Natural killer cell (primary cell): ENCODE measurements around the gene MFAP4. TPM values are rescaled to one million over a fixed set of nuclear protein-coding genes. Genes with fewer than 3 reads are reported as not detected.

Source experiments
- ATAC-seq, 3 donors: fragments of 150-1000 bp in 2 of 3; fragments of 200-7000 bp in 1 of 3; cut with Tn5 transposase; 1 replicate in 1 of 3; 2 replicates in 2 of 3; pipeline ENCODE4 v1.10.0; 2021; ENCODE audit warnings: mild to moderate bottlenecking in 2 of 3, moderate library complexity in 2 of 3
- DNase-seq, 2 donors: peaks; one replicate each; pipeline versions ENCODE4 v3.0.0 to v3.0.0-alpha.2; 2013 to 2021; ENCODE audit warnings: mixed read lengths in 1 of 2
- H3K27ac ChIP-seq: one replicate; pipeline ENCODE4 v1.5.1; 2013; ENCODE audit warnings: mild to moderate bottlenecking, low read length
- H3K27me3 ChIP-seq: one replicate; pipeline ENCODE4 v1.6.1; 2013; ENCODE audit warnings: low read length; ENCODE audit not compliant: control insufficient read depth, insufficient read depth
- H3K36me3 ChIP-seq: one replicate; pipeline ENCODE4 v1.6.1; 2013; ENCODE audit warnings: low read length; ENCODE audit not compliant: control insufficient read depth, insufficient read depth
- H3K4me1 ChIP-seq: one replicate; pipeline ENCODE4 v1.6.1; 2013; ENCODE audit warnings: low read length; ENCODE audit not compliant: control insufficient read depth, insufficient read depth
- H3K4me3 ChIP-seq: one replicate; pipeline ENCODE4 v1.5.1; 2013; ENCODE audit warnings: low read length
- H3K9me3 ChIP-seq: one replicate; pipeline ENCODE4 v1.6.1; 2013; ENCODE audit warnings: low read length; ENCODE audit not compliant: control insufficient read depth, insufficient read depth
- H3K27ac Mint-ChIP-seq, 2 donors: one replicate each; pipeline ENCODE4 v1.8.0; 2022; ENCODE audit warnings: mild to moderate bottlenecking in 2 of 2, mixed read lengths in 2 of 2, moderate library complexity in 1 of 2
- H3K27me3 Mint-ChIP-seq, 2 donors: one replicate each; pipeline ENCODE4 v1.8.0; 2022; ENCODE audit warnings: low read depth in 2 of 2, mixed read lengths in 2 of 2
- H3K36me3 Mint-ChIP-seq: one replicate; pipeline ENCODE4 v1.8.0; 2022; ENCODE audit warnings: mixed read lengths
- H3K4me1 Mint-ChIP-seq, 2 donors: one replicate each; pipeline ENCODE4 v1.8.0; 2022; ENCODE audit warnings: mixed read lengths in 2 of 2
- H3K4me3 Mint-ChIP-seq: one replicate; pipeline ENCODE4 v1.8.0; 2022; ENCODE audit warnings: mild to moderate bottlenecking, moderate library complexity, mixed read lengths
- H3K9me3 Mint-ChIP-seq, 2 donors: one replicate each; pipeline ENCODE4 v1.8.0; 2022; ENCODE audit warnings: mixed read lengths in 2 of 2
- WGBS: methylation state at CpG from one replicate; pipeline ENCODE4 v1.1.7; 2013; ENCODE audit warnings: missing lambda C conversion rate; ENCODE audit not compliant: insufficient coverage; 5-methylcytosine and 5-hydroxymethylcytosine counted together
- intact Hi-C: fragments of 100-400 bp; cut with micrococcal nuclease; formaldehyde crosslinking; loops from one replicate; pipeline ENCODE4 v1.14.2; 2022
- total RNA-seq, 4 donors: library from RNA; stranded (reverse); fragments of 120-200 nt in 1 of 4; gene quantifications; one replicate each; pipeline versions ENCODE4 v1.2.3 to v1.2.4, GENCODE V29; 2013 to 2022
- TF ChIP-seq, protein P1 (sequence below): fragments of 200-600 bp; IDR thresholded peaks from one replicate; pipeline ENCODE4 v1.8.0; 2022; ENCODE audit warnings: antibody characterized with exemption

The MFAP4 gene
- total RNA-seq, 3 donors from 2014 or later (not counting 1 experiment from before 2014, with no cell fraction given) = not detected

DNA sequence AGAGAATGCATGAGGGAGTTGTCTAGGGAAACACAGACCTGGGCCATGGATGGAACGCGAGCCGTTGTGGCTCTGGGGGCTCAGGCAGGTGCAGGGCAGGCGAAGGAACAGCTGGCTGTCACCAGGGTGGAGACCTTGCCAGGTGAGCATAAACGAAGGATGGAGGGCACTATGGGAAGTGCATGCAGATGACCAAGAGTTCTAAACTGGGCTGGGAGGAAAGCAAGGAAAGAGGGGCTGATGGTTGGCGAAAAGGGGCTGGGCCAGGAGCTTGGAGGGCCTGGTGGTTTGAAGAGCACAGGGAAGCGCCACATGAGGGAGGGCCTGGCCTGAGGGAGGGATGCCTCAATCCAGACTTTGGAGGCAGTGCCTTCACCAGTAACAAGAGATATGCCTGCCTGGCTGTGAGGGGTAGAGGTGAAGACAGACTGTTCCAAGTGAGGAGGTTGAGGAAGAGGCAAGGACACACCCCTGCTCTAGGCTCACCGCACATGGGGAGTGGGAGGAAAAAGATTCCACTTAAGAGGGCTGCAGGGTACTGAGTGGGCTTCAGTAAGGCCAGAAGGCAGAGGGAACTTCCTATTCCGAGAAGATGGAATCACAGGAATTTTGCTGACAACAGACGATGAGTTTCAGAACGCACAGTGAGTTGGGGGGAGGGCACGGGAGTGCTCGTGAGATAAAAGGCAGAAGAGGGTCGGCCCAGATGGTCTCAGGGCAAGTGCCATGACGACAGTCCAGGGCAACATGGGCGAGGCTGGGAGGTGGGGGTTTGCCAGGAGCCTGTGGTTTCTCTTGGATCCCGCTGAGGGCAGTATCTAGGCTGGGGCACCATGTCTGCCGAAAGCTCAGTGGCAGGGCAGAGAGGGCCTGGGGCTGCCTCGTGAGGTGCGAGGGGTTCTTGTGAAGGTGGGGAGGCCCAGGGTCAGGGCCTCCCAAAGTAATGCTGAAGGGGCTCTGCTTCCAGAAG is 45.1 kb downstream of the MFAP4 start:
- H3K27ac ChIP-seq = no peak overlapping the region
- Mint-ChIP-seq H3K4me3 (no peak overlapping the region), H3K9me3 (no peaks in the 10 kb centered on the region), H3K27me3 (peaks cover 0 to 6% of the 10 kb centered on the region in 2 donors), H3K36me3 (no peaks in the 10 kb centered on the region), H3K4me1 (no peaks in the 10 kb centered on the region), H3K27ac (no peak overlapping the region)
- no peaks in the 10 kb centered on the region for H3K9me3 ChIP-seq
- H3K36me3 ChIP-seq = no peaks in the 10 kb centered on the region
- H3K4me3 ChIP-seq = no peak overlapping the region
- no peak for ATAC-seq
- H3K27me3 ChIP-seq = no peaks in the 10 kb centered on the region
- DNase-seq = no peak
- WGBS = 84% methylated on average over 20 of the region's 20 CpGs
- intact Hi-C loops = no loop called here
- TF ChIP-seq, protein P1, sequence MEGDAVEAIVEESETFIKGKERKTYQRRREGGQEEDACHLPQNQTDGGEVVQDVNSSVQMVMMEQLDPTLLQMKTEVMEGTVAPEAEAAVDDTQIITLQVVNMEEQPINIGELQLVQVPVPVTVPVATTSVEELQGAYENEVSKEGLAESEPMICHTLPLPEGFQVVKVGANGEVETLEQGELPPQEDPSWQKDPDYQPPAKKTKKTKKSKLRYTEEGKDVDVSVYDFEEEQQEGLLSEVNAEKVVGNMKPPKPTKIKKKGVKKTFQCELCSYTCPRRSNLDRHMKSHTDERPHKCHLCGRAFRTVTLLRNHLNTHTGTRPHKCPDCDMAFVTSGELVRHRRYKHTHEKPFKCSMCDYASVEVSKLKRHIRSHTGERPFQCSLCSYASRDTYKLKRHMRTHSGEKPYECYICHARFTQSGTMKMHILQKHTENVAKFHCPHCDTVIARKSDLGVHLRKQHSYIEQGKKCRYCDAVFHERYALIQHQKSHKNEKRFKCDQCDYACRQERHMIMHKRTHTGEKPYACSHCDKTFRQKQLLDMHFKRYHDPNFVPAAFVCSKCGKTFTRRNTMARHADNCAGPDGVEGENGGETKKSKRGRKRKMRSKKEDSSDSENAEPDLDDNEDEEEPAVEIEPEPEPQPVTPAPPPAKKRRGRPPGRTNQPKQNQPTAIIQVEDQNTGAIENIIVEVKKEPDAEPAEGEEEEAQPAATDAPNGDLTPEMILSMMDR = no peak
- H3K4me1 ChIP-seq = no peaks in the 10 kb centered on the region

GRCh38 chr17:19341211-19341631 is 45.8 kb downstream of the MFAP4 start:
- no peaks in the 10 kb centered on the region for H3K27me3 ChIP-seq
- Mint-ChIP-seq H3K4me3 (no peak overlapping the region), H3K4me1 (no peaks in the 10 kb centered on the region), H3K27me3 (peaks cover 0 to 6% of the 10 kb centered on the region in 2 donors), H3K27ac (no peak overlapping the region), H3K36me3 (no peaks in the 10 kb centered on the region), H3K9me3 (no peaks in the 10 kb centered on the region)
- no peak overlapping the region for H3K4me3 ChIP-seq
- ATAC-seq (no peak), DNase-seq (no peak)
- H3K4me1 ChIP-seq = no peaks in the 10 kb centered on the region
- WGBS = 76% methylated on average over 7 of the region's 7 CpGs
- intact Hi-C loops = no loop called here
- TF ChIP-seq, protein P1 = no peak
- no peak overlapping the region for H3K27ac ChIP-seq
- no peaks in the 10 kb centered on the region for H3K36me3 ChIP-seq
- no peaks in the 10 kb centered on the region for H3K9me3 ChIP-seq

GRCh38 chr17:19339341-19339815 is 47.6 kb downstream of the MFAP4 start:
- H3K9me3 ChIP-seq = no peaks in the 10 kb centered on the region
- Mint-ChIP-seq H3K9me3 (no peaks in the 10 kb centered on the region), H3K4me1 (no peaks in the 10 kb centered on the region), H3K27me3 (peaks cover 13% of the 10 kb centered on the region in 2 donors), H3K4me3 (no peak overlapping the region), H3K27ac (no peak overlapping the region), H3K36me3 (no peaks in the 10 kb centered on the region)
- WGBS = 91% methylated on average over 2 of the region's 2 CpGs
- H3K27ac ChIP-seq = no peak overlapping the region
- no peaks in the 10 kb centered on the region for H3K36me3 ChIP-seq
- H3K27me3 ChIP-seq = no peaks in the 10 kb centered on the region
- TF ChIP-seq, protein P1 = no peak
- no peak for DNase-seq
- H3K4me3 ChIP-seq = no peak overlapping the region
- intact Hi-C loops = no loop called here
- H3K4me1 ChIP-seq = no peaks in the 10 kb centered on the region
- no peak for ATAC-seq
